ENCODE results near the gene FAM219A.

DNA sequence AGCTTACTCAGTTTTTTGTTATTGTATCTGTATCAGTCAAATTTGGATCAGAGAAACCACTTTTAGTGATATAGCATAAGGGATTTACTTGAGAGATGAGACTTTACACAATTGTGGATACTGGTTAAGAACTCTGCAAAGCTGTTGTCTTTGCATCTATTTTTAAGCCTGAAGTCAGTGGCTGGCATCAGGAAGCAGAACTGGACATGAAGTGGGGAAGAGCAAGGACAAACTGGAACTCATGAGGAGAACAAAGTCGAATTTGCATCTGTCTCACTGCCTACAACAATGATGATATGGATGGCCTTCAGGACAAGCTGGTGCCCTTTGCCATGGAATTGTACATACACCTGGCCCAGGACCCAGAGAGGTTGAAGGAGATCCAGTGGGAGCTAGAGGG lies 65.9 kb downstream of the FAM219A start:
- TF ChIP-seq CTCF (IDR thresholded peaks at IDR 0.05) (no peak), POLR2A (IDR thresholded peaks at IDR 0.05) (no peak), POLR2AphosphoS5 (IDR thresholded peaks at IDR 0.05) (no peak)

Data from upper lobe of left lung (tissue), 4 donors.